MV-4-11 (cell line): ENCODE results near the gene OR2L13.
"Not testable (repeated sequence)": the region's sequence is repeated elsewhere in the genome, so short reads cannot be mapped to it uniquely, and the experiment has no call there.

Experiments
- DNase-seq: peaks from one replicate; lab custom pipeline; 2025; lab: John Stamatoyannopoulos, UW

OR2L13 gene

DNA sequence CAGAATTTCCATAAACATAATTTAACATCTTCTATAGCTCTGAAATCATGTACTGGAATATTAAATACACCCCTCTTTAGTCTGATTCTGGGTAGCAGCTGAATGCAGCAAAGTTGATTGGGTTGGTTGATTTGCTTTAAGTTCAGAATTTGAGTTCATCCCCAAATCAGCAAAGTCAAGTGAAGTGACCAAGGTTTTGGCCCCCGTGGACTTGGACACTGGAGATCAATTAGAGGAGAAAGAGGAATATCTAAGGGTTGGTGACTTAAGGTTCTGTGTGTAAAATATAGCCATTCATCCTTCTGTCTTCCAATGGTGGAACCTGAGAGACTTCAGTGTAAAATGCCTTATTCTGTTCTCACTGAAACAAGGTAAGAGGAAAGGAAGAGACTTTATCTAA is at the start of gene OR2L13:
TSS of gene OR2L13 (plus strand) at position 301 of the 400 bp plus-strand sequence. CDS start 4,192 bp downstream, outside the sequence.
- DNase-seq: no peak

GRCh38 chr1:248045209-248045608 is 49.8 kb upstream of the OR2L13 start:
- DNase-seq: no peak

- DNase-seq: no peak
Observed at GRCh38 chr1:248046536-248046935, 48.4 kb upstream of the OR2L13 start, which contains the start of gene OR2L3. TSS of gene OR2L3 (plus strand) at chr1:248046836. CDS start at chr1:248060682, 13,846 bp downstream.

GRCh38 chr1:248047008-248047407 is 48.0 kb upstream of the OR2L13 start:
- no peak for DNase-seq

DNA sequence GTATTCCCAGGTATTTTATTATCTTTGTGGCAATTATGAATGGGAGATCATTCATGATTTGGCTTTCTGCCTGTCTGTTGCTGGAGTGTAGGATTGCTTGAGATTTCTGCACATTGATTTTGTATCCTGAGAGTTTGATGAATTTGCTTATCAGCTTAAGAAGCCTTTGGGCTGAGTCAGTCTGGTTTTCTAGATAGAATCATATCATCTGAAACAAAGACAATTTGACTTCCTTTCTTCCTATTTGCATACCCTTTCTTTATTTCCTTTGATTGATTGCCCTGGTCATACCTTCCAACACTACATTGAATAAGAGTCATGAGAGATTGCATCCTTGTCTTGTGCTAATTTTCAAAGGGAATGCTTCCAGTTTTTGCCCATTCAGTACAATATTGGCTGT is 40.3 kb upstream of the OR2L13 start:
- DNase-seq: no peak

GRCh38 chr1:248055261-248055660 is 39.7 kb upstream of the OR2L13 start:
- no peak for DNase-seq

- no peak for DNase-seq
Observed at GRCh38 chr1:248065071-248065470, 29.9 kb upstream of the OR2L13 start.

DNA sequence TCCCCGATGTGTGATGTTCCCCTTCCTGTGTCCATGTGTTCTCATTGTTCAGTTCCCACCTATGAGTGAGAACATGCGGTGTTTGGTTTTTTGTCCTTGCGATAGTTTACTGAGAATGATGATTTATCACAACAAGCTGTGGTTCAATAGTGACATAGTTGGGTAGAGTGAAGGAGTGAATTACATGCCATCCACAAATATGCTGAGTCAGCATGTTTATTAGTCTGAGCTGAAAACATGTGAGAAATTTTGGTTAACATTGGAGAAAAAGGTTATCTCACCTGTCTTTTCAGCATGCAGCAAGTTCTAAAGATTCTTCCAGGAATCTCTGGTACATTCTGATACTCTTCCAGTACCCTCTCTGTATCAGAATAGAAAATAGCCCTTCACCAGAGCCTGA is 29.4 kb upstream of the OR2L13 start:
- no peak for DNase-seq

DNA sequence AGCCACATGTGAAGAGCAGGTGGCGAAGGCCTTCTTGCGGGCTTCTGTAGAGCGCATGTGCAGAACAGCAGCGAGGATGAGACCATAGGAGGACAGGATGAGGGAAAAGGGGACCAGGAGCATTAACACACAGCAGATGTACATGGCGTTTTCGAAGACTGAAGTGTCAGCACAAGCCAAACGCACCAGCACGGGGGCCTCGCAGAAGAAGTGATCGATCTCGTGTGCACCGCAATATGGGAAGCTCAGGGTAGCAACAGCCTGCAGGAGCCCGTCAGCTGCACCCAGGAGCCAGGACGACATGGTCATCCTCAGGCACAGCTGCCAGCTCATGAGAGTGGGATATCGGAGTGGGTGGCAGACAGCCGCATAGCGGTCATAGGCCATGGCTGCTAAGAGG is 11.1 kb upstream of the OR2L13 start:
- not testable (repeated sequence) for DNase-seq

DNA sequence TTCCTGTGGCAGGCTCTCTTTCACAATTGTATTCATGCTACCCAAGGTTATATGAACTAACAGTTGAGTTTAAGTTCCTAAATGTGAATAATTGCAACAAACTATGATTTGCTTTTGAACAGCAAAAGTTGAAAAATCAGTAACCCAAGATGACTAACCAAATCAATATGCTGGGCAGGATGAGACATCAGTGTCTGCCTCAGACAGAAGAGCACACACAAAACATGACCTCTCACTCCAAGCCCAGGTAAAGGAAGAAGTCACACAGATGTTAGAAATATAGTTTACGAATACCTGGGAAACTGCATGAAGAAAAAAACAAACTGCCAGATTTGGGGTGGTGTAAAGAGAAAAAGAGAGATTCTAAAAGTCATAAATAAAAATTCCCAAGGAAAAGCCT is 3.5 kb downstream of the OR2L13 start:
- DNase-seq: no peak

GRCh38 chr1:248102847-248103246 is 7.9 kb downstream of the OR2L13 start:
- DNase-seq: no peak

GRCh38 chr1:248111157-248111556 is 16.2 kb downstream of the OR2L13 start:
- no peak for DNase-seq

DNA sequence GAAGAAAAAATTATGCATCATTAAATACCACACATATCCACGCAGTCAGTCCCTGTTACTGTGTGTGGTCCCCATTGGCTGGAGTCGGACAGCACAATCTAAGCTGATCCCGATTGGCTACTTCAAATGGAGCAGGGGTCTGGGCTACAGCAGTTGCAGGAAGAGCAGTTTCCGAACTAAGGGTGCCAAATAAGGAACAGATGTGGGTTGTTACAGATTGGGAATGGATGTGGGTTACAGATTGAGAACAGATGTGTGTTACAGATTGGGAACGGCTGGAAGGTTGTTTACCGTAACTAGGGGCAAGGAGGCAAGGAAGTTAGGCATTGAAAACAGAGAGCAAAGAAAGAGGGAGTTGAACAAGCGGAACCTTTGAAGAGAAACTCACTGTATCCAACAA is 19.9 kb downstream of the OR2L13 start:
- no peak for DNase-seq

DNA sequence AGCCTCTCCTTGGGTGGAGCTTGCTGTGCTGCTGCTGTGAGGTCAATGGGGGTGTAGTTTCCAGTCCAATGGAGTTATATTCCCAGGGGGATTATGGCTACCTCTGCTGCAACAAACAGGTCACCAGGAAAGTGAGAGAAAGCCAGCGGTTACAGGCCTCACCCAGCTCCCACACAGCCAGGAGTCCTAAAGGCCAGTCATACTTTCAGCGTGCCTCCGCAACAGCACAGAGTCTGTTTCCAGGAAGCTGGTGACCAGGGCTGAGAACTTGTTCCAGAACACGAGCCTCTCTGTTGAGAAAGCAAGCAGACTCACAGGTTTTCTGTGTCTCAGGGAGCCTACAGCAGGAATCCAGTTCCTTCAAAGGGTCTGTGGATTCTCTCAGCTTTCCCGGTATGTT is 32.7 kb downstream of the OR2L13 start:
- DNase-seq: no peak

DNA sequence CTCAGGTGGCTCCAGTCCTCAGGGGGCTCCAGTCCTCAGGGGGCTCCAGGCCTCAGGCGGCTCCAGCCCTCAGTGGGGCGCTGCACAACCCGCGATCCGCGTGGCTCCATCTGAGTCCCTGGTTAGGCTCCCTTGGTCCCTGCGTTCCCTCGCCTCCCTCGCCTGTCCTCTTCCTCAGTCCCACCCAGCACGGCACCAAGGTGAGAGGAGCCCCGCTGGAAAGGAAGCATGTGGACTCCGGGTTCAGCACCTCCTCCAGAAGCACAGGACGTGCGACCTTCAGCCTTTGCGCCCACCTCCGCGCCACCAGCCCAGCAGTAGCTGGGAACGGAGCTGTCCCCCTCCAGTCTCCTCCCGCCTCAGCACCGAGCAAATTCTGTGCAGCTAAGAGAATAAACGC is 41.8 kb downstream of the OR2L13 start:
- DNase-seq: no peak

- no peak for DNase-seq
Observed at GRCh38 chr1:248140846-248141245, 45.9 kb downstream of the OR2L13 start.

DNA sequence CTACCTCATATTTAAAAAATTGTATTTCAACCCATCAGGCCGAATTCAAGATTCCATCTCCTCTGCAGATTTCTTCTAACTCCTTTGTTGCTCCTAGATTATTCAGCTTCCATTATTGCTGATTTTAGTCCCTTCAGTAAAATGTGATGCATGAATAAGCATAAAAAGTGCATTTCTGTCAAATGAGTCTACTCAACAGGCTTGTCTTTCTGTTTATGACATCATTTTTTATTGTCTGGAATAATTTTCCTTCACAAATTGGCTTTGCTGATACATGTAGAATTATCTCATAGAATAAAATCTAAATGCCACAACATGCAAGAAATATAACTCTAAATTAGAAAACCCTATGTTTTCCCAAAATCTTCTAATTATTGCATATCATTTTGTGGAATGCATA is 48.3 kb downstream of the OR2L13 start:
- DNase-seq: no peak

DNA sequence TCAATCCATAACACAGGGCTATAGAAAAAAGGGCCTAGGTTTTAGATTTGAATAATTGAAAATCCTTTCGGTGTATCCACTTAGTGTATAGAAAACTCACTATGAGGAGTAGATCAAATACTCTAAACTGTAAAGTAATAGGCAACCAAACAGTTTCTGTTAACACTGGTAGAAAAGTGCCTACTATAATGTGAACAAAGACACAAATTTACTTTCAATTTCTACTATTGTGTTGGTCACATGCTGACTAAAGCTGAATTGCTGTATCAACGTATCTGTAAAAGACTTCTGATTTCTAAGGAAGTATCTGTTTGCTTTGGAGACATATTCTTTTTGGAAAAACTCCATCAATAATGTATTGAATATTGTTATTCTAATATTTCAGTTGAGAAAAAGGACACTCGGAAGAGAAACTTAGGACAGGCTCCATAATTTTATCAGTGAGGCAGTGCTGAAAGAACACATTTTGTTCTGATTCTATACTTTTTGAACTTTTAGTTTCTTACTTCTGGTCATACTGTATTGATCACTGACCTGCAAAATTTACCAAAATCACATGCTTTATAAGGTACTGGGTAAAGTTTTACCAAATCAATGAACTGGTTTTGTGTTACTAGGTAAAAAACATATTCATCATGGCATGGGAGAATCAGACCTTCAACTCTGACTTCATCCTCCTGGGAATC is 49.7 kb downstream of the OR2L13 start, which contains the start of gene OR2M5:
TSS of gene OR2M5 (plus strand) at position 636 of the 686 bp plus-strand sequence. CDS start at position 636, 0 bp downstream.
- no peak for DNase-seq
